ENCODE measurements around the gene TTC9. TPM values are rescaled to one million over a fixed set of nuclear protein-coding genes. Genes with fewer than 3 reads are reported as not detected.

Gene TTC9
- total RNA-seq, result 10 to 100 TPM; 14.8 to 16.7 TPM

DNA sequence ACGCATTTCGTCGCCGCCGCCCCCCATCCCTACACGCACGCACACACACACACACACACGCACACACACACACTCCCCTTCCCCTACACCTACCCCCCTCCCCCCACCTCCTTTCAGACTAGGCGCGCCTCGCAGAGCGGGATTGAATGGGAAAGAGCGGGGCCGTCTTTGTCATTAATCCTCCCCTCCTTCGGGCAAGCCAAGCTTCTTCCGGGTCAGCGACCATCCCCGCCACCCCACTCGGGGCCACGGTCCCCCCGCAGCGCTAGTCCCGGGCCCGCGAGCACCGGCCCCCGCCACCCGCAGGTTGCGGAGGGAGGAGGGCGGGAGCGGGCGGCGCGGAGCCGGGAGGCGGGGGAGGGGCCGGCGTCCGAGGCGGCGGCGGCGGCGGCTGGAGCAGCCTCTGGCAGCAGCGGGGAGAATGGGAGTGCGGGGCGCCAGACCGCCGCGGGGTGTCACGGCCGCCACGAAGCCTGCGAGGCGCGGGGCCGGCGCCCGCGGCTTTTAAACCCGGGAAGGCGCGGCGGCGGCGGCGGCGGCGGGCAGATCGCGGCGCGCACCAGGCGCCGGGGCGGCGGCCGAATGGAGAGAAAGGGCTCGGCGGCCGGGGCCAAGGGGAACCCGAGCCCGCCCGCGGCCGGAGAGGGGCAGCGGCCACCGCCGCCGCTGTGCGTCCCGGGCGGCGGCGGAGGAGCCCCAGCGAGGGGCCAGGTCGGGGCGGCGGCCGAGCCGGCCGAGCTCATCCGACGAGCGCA, at the start of gene TTC9:
TTC9 (plus strand) TSS at position 369 of the 755 bp plus-strand sequence; CDS start at position 583, 214 bp downstream.
- ChIA-PET POLR2A (interaction anchor here (0.6 to 1.1 kb wide), 2 partner anchors 12 to 1385 kb away, joined by 3 to 5 read pairs; no protein-coding TSS in a partner anchor), CTCF (interaction anchor here (0.6 to 1.5 kb wide), 8 partner anchors 9 to 80 kb away, joined by 3 read pairs; no protein-coding TSS in a partner anchor)
- no peak for DNase-seq
- peak within 1 kb of the TSS; percentile 95 for H3K27ac Mint-ChIP-seq
- H3K36me3 Mint-ChIP-seq (ENCODE audit: low read depth), result peaks cover 27% of the 10 kb centered on the region
- peak within 1 kb of the TSS; percentile 95 for H3K4me3 Mint-ChIP-seq
- no peaks in the 10 kb centered on the region for H3K27me3 Mint-ChIP-seq
- H3K4me1 Mint-ChIP-seq, result peaks cover 61% of the 10 kb centered on the region
- H3K9me3 Mint-ChIP-seq, result no peaks in the 10 kb centered on the region

DNA sequence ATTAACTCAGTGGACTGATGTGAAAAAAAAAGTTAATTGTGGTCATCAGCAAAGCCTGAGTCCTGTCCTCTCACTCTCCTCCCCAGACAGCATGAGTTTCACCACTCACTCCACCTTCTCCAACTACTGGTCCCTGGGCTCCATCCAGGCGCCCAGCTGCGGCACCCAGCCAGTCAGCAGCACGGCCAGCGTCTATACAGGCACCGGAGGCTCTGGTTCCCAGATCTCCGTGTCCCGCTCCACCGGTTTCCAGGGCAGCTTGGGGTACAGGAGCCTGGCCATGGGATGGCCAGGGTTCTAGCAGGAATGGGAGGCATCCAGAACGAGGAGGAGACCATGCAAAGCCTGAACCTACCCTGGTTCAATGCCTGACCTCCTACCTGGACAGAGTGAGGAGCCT, 47.3 kb upstream of the TTC9 start:
- H3K27ac Mint-ChIP-seq, result no peak overlapping the region
- H3K4me3 Mint-ChIP-seq, result no peak overlapping the region
- H3K36me3 Mint-ChIP-seq (ENCODE audit: low read depth), result peaks cover 31% of the 10 kb centered on the region
- ChIA-PET CTCF (interaction anchor here (1.0 kb wide), 1 partner anchor 162 kb away, joined by 3 read pairs; no protein-coding TSS in a partner anchor), POLR2A (no interaction called here)
- no peaks in the 10 kb centered on the region for H3K9me3 Mint-ChIP-seq
- H3K27me3 Mint-ChIP-seq, result no peaks in the 10 kb centered on the region
- DNase-seq, result no peak
- peaks cover 19% of the 10 kb centered on the region for H3K4me1 Mint-ChIP-seq

DNA sequence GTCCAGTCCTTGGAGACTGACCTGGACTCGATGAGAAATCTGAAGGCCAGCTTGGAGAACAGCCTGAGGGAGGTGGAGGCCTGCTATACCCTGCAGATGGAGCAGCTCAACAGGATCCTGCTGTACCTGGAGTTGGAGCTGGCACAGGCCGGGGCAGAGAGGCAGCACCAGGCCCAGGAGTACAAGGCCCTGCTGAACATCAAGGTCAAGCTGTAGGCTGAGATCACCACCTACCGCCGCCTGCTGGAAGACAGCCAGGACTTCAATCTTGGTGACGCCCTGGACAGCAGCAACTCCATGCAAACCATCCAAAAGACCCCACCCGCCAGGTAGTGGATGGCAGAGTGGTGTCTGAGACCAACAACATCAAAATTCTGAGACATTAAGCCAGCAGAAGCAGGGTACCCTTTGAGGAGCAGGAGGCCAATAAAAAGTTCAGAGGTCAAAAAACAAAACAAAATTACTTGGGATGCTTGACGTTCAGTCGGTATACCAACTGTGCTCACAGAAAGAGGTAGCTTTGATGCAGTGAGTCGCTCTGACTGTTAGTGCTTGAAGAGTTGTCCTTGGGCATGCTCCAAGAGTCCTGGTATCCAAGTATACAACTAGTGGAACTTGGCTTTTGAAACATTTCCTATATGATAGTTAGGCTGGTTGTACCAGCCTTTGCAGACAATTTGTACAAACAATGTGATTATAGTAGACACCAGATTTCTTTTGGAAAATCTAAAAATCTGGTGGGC, 46.1 kb upstream of the TTC9 start:
- no peak overlapping the region for H3K27ac Mint-ChIP-seq
- H3K9me3 Mint-ChIP-seq, result no peaks in the 10 kb centered on the region
- peaks cover 27% of the 10 kb centered on the region for H3K36me3 Mint-ChIP-seq (ENCODE audit: low read depth)
- no peak overlapping the region for H3K4me3 Mint-ChIP-seq
- H3K4me1 Mint-ChIP-seq, result peaks cover 29% of the 10 kb centered on the region
- ChIA-PET CTCF (interaction anchor here (1.0 kb wide), 1 partner anchor 161 kb away, joined by 3 read pairs; no protein-coding TSS in a partner anchor), POLR2A (no interaction called here)
- H3K27me3 Mint-ChIP-seq, result no peaks in the 10 kb centered on the region
- DNase-seq, result no peak

DNA sequence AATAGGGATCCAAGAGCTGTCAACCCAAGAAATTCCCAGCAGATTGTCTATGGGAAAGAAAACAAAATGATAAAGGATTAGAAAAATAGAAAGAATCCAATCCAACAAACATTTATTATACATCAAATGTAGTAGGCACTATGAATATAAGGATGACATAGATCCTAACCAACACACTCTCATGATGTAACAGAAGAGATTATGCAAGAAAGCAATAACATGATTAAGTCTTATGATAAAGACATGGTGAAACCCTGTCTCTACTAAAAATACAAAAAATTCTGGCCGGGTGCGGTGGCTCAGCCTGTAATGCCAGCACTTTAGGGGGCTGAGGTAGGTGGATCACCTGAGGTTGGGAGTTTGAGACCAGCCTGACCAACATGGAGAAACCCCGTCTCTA, 44.0 kb upstream of the TTC9 start:
- H3K27me3 Mint-ChIP-seq, result peaks cover 3% of the 10 kb centered on the region
- ChIA-PET POLR2A (interaction anchor here (0.7 kb wide), 1 partner anchor 385 kb away, joined by 4 read pairs; no protein-coding TSS in a partner anchor), CTCF (no interaction called here)
- H3K4me3 Mint-ChIP-seq, result no peak overlapping the region
- H3K27ac Mint-ChIP-seq, result no peak overlapping the region
- H3K9me3 Mint-ChIP-seq, result no peaks in the 10 kb centered on the region
- no peak for DNase-seq
- peaks cover 17% of the 10 kb centered on the region for H3K36me3 Mint-ChIP-seq (ENCODE audit: low read depth)
- H3K4me1 Mint-ChIP-seq, result peaks cover 41% of the 10 kb centered on the region

DNA sequence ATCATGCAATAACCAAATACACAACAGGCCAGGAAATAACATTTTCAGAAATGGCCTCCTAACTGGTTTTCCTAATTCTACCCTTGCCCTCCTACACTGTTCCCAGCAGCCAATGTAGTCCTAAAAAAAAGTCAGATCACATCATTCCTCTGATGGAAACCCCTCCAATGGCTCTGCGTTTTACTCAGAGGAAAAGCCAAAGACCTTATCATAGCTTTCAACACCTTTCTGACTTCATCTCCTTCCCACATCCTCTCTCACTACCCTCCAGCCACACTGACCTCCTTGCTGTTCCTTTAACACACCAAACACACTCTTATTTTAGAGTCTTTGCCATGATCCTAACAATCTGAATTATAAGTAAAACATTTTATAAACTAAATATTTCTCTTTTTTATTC, 42.4 kb upstream of the TTC9 start:
- H3K4me1 Mint-ChIP-seq, result peaks cover 41% of the 10 kb centered on the region
- DNase-seq, result no peak
- CTCF ChIA-PET, result interaction anchor here (1.2 kb wide), 1 partner anchor 19 kb away, joined by 3 read pairs; no protein-coding TSS in a partner anchor
- peaks cover 12% of the 10 kb centered on the region for H3K36me3 Mint-ChIP-seq (ENCODE audit: low read depth)
- H3K27ac Mint-ChIP-seq, result peak overlapping the region; percentile 48
- POLR2A ChIA-PET, result no interaction called here
- H3K4me3 Mint-ChIP-seq, result peak overlapping the region; percentile 100
- peaks cover 12% of the 10 kb centered on the region for H3K27me3 Mint-ChIP-seq
- no peaks in the 10 kb centered on the region for H3K9me3 Mint-ChIP-seq

DNA sequence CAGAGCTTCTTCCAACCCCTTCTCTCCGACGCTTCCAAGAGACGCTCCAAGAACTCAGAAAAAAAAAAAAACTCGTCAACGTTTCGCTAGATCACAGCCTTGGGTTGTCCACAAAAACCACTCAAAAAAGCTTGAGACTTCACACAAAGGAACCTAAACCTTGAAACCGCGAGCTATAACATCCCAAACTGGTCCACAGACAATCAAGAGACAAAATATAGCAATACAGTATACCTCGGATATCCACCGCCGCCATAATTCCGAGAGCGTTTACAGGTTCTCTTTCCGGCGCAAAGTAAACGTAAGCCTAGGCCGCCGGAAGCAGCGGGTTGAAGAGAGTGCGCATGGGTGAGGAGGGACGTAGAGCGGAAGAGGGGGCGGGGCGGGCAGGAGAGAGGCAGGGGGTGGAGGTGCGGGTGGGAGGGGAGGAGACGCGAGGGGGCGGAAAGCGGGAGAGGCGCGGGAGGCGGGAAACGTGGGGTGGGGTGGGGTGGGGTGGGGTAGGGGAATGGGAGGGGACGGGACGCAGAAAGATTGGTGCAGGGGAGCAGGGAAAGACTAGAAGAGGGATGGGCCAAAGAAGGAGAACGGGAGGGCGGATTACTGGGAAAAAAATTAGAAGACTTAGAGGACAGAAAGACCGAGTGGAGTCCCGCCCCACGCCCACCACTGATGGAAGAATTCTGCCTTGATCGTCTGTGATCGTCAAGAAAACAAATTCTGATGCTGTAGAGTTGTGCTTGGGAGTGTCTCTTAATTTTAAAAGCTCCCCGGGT, 41.1 kb upstream of the TTC9 start, which contains the start of gene MED6:
MED6 (minus strand) TSS at position 274 of the 776 bp plus-strand sequence; CDS start at position 256, 18 bp downstream.
- POLR2A ChIA-PET, result interaction anchor here (0.6 to 0.7 kb wide), 2 partner anchors 377 to 1966 kb away, joined by 3 to 6 read pairs; no protein-coding TSS in a partner anchor

DNA sequence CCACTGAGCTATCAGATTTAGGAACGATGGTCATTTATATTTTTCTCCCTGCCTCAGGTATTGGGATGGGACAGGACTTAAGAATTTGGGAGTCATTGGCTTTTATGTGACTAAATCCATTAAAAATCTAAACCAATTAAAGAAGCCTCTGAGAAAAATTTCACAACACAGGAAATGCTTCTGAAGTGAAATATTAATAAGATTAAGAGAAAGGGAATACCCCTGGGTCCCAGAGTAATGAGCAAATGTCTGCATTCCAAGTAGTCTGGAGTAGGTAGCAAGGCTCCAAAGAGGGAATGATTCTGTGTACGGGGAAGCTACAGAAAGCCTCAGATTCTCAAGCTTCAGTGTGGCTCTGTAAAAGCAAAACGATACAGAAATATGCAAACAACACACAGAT, 40.6 kb upstream of the TTC9 start:
- Mint-ChIP-seq H3K27ac (peak overlapping the region; percentile 88), H3K36me3 (ENCODE audit: low read depth) (peaks cover 2% of the 10 kb centered on the region), H3K4me3 (peak overlapping the region; percentile 100), H3K27me3 (peaks cover 20% of the 10 kb centered on the region), H3K4me1 (peaks cover 41% of the 10 kb centered on the region), H3K9me3 (no peaks in the 10 kb centered on the region)
- ChIA-PET CTCF (interaction anchor here (1.3 to 1.5 kb wide), 2 partner anchors 13 to 14 kb away, joined by 3 read pairs; no protein-coding TSS in a partner anchor), POLR2A (interaction anchor here (0.7 kb wide), 1 partner anchor 1966 kb away, joined by 3 read pairs; no protein-coding TSS in a partner anchor)
- DNase-seq, result no peak

More for the DNA sequence above, 41.1 kb upstream of the TTC9 start, which contains the start of gene MED6:
- Mint-ChIP-seq H3K27ac (peak within 1 kb of the TSS; percentile 99), H3K27me3 (peaks cover 17% of the 10 kb centered on the region), H3K4me1 (peaks cover 41% of the 10 kb centered on the region), H3K4me3 (peak within 1 kb of the TSS; percentile 100), H3K9me3 (no peaks in the 10 kb centered on the region), H3K36me3 (ENCODE audit: low read depth) (peaks cover 3% of the 10 kb centered on the region)
- peak; percentile 94 for DNase-seq
- CTCF ChIA-PET, result interaction anchor here (1.3 kb wide), 1 partner anchor 13 kb away, joined by 3 read pairs; no protein-coding TSS in a partner anchor

DNA sequence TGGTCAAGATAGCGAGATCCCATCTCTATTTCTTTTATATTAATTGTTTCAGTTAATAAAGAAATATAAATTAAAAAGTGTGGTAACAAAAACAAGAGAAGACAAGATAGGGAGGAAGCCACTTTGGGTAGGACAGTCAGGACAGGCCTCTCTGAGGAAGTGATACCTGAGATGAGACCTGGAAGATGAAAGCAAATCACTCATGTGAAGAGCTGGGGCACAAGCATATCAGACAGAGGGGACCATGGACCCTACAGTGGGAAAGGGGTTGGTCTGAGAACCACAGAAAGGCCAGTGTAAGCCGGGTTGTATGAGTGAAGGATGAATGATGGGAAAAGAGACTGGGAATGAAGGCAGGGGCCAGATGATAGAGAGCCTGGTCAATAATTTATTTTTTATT, 39.5 kb upstream of the TTC9 start:
- Mint-ChIP-seq H3K27ac (no peak overlapping the region), H3K9me3 (no peaks in the 10 kb centered on the region), H3K36me3 (ENCODE audit: low read depth) (no peaks in the 10 kb centered on the region), H3K4me3 (no peak overlapping the region), H3K4me1 (peaks cover 41% of the 10 kb centered on the region), H3K27me3 (peaks cover 25% of the 10 kb centered on the region)
- DNase-seq, result no peak
- POLR2A ChIA-PET, result no interaction called here
- CTCF ChIA-PET, result interaction anchor here (0.8 to 1.5 kb wide), 3 partner anchors 12 to 46 kb away, joined by 3 to 4 read pairs (median 3); no protein-coding TSS in a partner anchor

DNA sequence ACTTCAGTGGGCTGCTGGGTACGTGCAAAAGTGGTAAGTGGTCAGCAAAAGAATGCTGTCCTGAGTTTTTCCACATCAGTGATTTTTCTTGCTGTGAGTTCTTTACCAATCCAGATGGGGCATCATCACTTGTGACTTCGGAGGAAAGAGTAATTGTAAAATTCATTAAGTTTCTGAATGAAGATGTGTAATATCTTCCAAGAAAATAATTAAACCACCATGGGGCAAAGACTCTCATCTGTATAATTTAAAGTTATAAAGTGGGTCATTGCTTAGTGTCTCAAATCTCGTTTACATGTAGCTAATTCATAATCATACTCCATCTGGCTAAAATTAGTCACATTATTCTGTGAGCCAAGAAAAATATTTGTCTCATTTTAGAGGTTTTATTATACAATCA, 30.5 kb upstream of the TTC9 start:
- peaks cover 11% of the 10 kb centered on the region for H3K27me3 Mint-ChIP-seq
- no peaks in the 10 kb centered on the region for H3K9me3 Mint-ChIP-seq
- H3K4me1 Mint-ChIP-seq, result no peaks in the 10 kb centered on the region
- DNase-seq, result no peak
- no peak overlapping the region for H3K27ac Mint-ChIP-seq
- no peak overlapping the region for H3K4me3 Mint-ChIP-seq
- CTCF ChIA-PET, result interaction anchor here (1.9 kb wide), 1 partner anchor 207 kb away, joined by 4 read pairs; no protein-coding TSS in a partner anchor
- POLR2A ChIA-PET, result no interaction called here
- H3K36me3 Mint-ChIP-seq (ENCODE audit: low read depth), result no peaks in the 10 kb centered on the region

DNA sequence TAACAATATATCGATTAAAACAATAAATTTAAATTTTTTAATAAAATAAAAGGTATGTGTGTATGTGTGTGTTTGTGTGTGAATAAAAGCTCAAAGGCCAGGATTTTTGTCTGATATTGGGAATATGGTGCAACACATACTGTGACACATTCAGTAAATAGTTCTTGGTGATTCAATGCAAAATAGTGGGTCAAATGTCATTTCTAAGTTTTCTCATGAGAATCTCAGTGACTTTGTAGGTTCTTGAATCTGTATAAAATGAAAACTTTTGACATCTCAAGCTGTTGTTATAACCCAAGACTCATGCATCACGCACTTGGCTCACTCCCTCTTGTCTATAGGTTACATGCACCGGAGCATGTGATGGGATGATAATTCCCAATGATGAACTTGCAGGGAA, 25.1 kb upstream of the TTC9 start:
- Mint-ChIP-seq H3K4me1 (no peaks in the 10 kb centered on the region), H3K9me3 (no peaks in the 10 kb centered on the region), H3K27me3 (peaks cover 6% of the 10 kb centered on the region), H3K36me3 (ENCODE audit: low read depth) (no peaks in the 10 kb centered on the region), H3K4me3 (no peak overlapping the region), H3K27ac (no peak overlapping the region)
- CTCF ChIA-PET, result no interaction called here
- POLR2A ChIA-PET, result no interaction called here
- DNase-seq, result no peak

DNA sequence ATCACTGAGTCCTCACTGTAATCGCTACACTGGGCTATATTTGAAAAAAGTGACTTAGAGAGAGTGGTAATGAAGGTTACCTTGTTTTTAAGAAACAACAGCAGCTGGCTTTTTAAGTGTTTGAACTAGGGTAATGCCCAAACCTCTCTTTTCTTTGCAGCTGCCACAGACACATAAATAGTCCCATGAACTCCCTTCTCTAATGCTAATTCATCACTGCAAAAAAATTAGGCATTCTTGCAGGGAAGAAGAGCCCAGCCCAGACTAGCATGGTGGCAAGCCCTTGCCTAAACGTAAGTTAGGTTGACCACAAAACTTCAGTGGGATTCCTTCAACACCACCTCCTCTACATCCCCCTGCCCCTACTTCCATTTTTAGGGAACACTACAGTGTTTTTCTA, 23.4 kb upstream of the TTC9 start:
- Mint-ChIP-seq H3K27me3 (peaks cover 6% of the 10 kb centered on the region), H3K4me3 (no peak overlapping the region), H3K36me3 (ENCODE audit: low read depth) (no peaks in the 10 kb centered on the region), H3K9me3 (no peaks in the 10 kb centered on the region), H3K4me1 (no peaks in the 10 kb centered on the region), H3K27ac (no peak overlapping the region)
- ChIA-PET CTCF (interaction anchor here (0.9 kb wide), 1 partner anchor 95 kb away, joined by 3 read pairs; no protein-coding TSS in a partner anchor), POLR2A (no interaction called here)
- no peak for DNase-seq

DNA sequence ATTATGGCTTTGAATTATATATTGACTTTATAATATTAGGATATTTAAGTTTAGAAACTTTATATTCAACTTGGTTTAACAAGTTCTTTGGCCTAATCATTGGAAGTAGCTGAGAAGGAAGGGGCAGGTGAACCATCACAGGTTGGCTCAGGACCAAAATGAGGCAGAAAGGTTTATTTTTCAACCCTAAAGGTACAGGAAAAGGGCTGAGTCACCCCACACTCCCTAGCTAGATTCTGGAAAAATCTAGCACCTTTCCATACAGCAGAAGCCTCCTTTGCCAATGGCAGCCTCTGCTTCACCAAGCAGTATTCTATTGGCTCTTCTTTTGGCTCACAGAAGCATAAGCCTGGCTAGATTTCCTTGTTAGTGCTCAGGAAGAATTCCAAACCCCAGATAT, 22.0 kb upstream of the TTC9 start:
- no peak overlapping the region for H3K4me3 Mint-ChIP-seq
- ChIA-PET CTCF (no interaction called here), POLR2A (interaction anchor here (0.6 kb wide), 1 partner anchor 280 kb away, joined by 5 read pairs; no protein-coding TSS in a partner anchor)
- no peaks in the 10 kb centered on the region for H3K4me1 Mint-ChIP-seq
- H3K27me3 Mint-ChIP-seq, result peaks cover 6% of the 10 kb centered on the region
- no peaks in the 10 kb centered on the region for H3K9me3 Mint-ChIP-seq
- no peak overlapping the region for H3K27ac Mint-ChIP-seq
- H3K36me3 Mint-ChIP-seq (ENCODE audit: low read depth), result no peaks in the 10 kb centered on the region
- no peak for DNase-seq

All from activated CD4-positive, alpha-beta T cell treated with anti-CD3 and anti-CD28 coated beads, Interleukin-2, amount 10 ng/mL, durations not matched to agents 7 days and 5 days (primary cell).